Measurements from ENCODE around the gene CCDC47. TPM values are rescaled to one million over a fixed set of nuclear protein-coding genes. Genes with fewer than 3 reads are reported as not detected.

The CCDC47 gene
- total and polyA plus RNA-seq, 2 of the 13 experiments (the other 11 are each of a cell fraction or from before 2014, with no cell fraction given): 59.3 to 99.5 TPM

GRCh38 chr17:63697341-63698286 is 75.8 kb downstream of the CCDC47 start (continued):
- TF ChIP-seq ARID4A (CRISPR knock-in tag; IDR thresholded peaks at IDR 0.05; ENCODE audit: borderline replicate concordance) (no peak), RCOR2 (CRISPR knock-in tag; IDR thresholded peaks at IDR 0.05) (no peak), TAF1 (CRISPR knock-in tag; IDR thresholded peaks at IDR 0.05) (peak; percentile 28; the same call in 1 of the 2 replicates), NFE2L1 (CRISPR knock-in tag; IDR thresholded peaks at IDR 0.05; ENCODE audit: borderline replicate concordance) (no peak), HDAC2 (CRISPR knock-in tag; IDR thresholded peaks at IDR 0.05) (peak; percentile 29; the same call in 1 of the 2 replicates), GZF1 (CRISPR knock-in tag; IDR thresholded peaks at IDR 0.05) (no peak), ISL2 (CRISPR knock-in tag; IDR thresholded peaks at IDR 0.05) (no peak), CREBL2 (CRISPR knock-in tag; IDR thresholded peaks at IDR 0.05; ENCODE audit: borderline replicate concordance) (no peak; the same call in 1 of the 2 replicates), PAF1 (CRISPR knock-in tag; IDR thresholded peaks at IDR 0.05) (peak; percentile 70; the same call in 1 of the 2 replicates), SIX1 (CRISPR knock-in tag; IDR thresholded peaks at IDR 0.05; ENCODE audit: borderline replicate concordance) (no peak), ARNT2 (CRISPR knock-in tag; IDR thresholded peaks at IDR 0.05; ENCODE audit: low read depth) (peak; percentile 38; the same call in 1 of the 2 replicates), GABPA (IDR thresholded peaks at IDR 0.05; ENCODE audit: low read depth, low read length) (no peak), GABPA (CRISPR knock-in tag; IDR thresholded peaks at IDR 0.05; ENCODE audit: low read depth) (no peak), ZNF512 (CRISPR knock-in tag; IDR thresholded peaks at IDR 0.05) (no peak), GTF3A (CRISPR knock-in tag; conservative IDR thresholded peaks at IDR 0.05) (no peak), PTBP1 (IDR thresholded peaks at IDR 0.05; ENCODE audit: low read depth, low read length, poor library complexity, severe bottlenecking) (peak; percentile 70), ZNF768 (CRISPR knock-in tag; IDR thresholded peaks at IDR 0.05) (no peak), ZNF878 (CRISPR knock-in tag; IDR thresholded peaks at IDR 0.05) (0 out of 2 replicates have a peak, but pooled peaks have one; percentile 24), MED13 (CRISPR knock-in tag; IDR thresholded peaks at IDR 0.05) (no peak), TGIF2 (CRISPR knock-in tag; IDR thresholded peaks at IDR 0.05) (no peak), ZNF543 (CRISPR knock-in tag; IDR thresholded peaks at IDR 0.05) (no peak), POLR2A (IDR thresholded peaks at IDR 0.05; ENCODE audit: insufficient read depth in 1 of 2, low read depth in 2 of 2, low read length in 2 of 2) (peak in 1 of 2 experiments; percentile 44; a peak in 1 of 4 replicates)
